Measurements from ENCODE around the gene INSL4. TPM values are rescaled to one million over a fixed set of nuclear protein-coding genes. Genes with fewer than 3 reads are reported as not detected.

The INSL4 gene
- total RNA-seq, 1 experiment from 2014 or later, result not detected

DNA sequence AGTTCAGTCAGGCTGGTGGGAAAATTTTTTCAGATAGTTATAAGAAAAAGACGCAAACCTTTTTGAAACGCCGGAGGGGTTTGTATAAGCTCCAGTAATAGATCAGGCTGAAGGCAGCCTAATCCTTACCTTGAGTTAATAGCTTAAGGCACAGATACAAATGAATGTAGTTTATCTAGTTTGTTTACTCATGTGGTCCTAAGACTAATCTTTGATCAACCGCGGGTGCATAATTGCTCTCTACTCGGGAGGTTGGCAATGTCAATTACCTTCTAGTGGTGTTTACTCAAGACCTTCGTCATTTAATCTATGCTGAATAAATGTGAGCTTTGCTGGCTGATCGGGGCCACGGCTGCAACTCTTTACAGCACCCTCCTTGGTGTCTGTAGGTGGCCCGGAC is 665 bp upstream of the INSL4 start:
- POLR2A ChIA-PET, result no interaction called here
- no peaks in the 10 kb centered on the region for H3K36me3 ChIP-seq (ENCODE audit: control insufficient read depth, insufficient read depth, low read length)
- no peak overlapping the region for H3K4me3 Mint-ChIP-seq (ENCODE audit: unreplicated experiment)
- no peak overlapping the region for H3K27ac Mint-ChIP-seq (ENCODE audit: unreplicated experiment)
- peaks cover 10% of the 10 kb centered on the region for H3K9me3 Mint-ChIP-seq (ENCODE audit: unreplicated experiment)
- H3K27me3 Mint-ChIP-seq (ENCODE audit: insufficient read depth, unreplicated experiment), result no peaks in the 10 kb centered on the region
- no peak for TF ChIP-seq CTCF (IDR thresholded peaks at IDR 0.05; ENCODE audit: insufficient read depth in 1 of 2, low read depth in 1 of 2, low read length in 1 of 2, severe bottlenecking in 1 of 2, unreplicated experiment in 1 of 2)
- no peak overlapping the region for H3K4me3 ChIP-seq (ENCODE audit: low read depth, low read length)
- H3K27me3 ChIP-seq (replicated peaks; ENCODE audit: control insufficient read depth, insufficient read depth, low read length), result no peaks in the 10 kb centered on the region
- no TSS peak for BruUV-seq (replicated peaks)
- H3K4me1 Mint-ChIP-seq (ENCODE audit: low read depth, unreplicated experiment), result no peaks in the 10 kb centered on the region
- no peaks in the 10 kb centered on the region for H3K4me1 ChIP-seq
- intact Hi-C loops (cut with micrococcal nuclease; ENCODE audit: unreplicated experiment), result no loop called here
- no peaks in the 10 kb centered on the region for H3K36me3 Mint-ChIP-seq (ENCODE audit: insufficient read depth, unreplicated experiment)
- CTCF ChIA-PET, result no interaction called here
- no peaks in the 10 kb centered on the region for H3K9me3 ChIP-seq
- no peak for DNase-seq

- H3K36me3 ChIP-seq (ENCODE audit: control insufficient read depth, insufficient read depth, low read length), result no peaks in the 10 kb centered on the region
- ChIA-PET CTCF (no interaction called here), POLR2A (no interaction called here)
- Mint-ChIP-seq H3K36me3 (ENCODE audit: insufficient read depth, unreplicated experiment) (no peaks in the 10 kb centered on the region), H3K4me1 (ENCODE audit: low read depth, unreplicated experiment) (no peaks in the 10 kb centered on the region), H3K27ac (ENCODE audit: unreplicated experiment) (no peak overlapping the region), H3K9me3 (ENCODE audit: unreplicated experiment) (no peaks in the 10 kb centered on the region), H3K4me3 (ENCODE audit: unreplicated experiment) (no peak overlapping the region), H3K27me3 (ENCODE audit: insufficient read depth, unreplicated experiment) (no peaks in the 10 kb centered on the region)
- H3K4me3 ChIP-seq (ENCODE audit: low read depth, low read length), result no peak overlapping the region
- H3K4me1 ChIP-seq, result peaks cover 5% of the 10 kb centered on the region; the same call in 1 of the 2 replicates
- BruUV-seq (replicated peaks), result no TSS peak
- H3K27me3 ChIP-seq (replicated peaks; ENCODE audit: control insufficient read depth, insufficient read depth, low read length), result no peaks in the 10 kb centered on the region
- DNase-seq, result peak in 1 of 2 experiments; percentile 11
- no peak for TF ChIP-seq CTCF (IDR thresholded peaks at IDR 0.05; ENCODE audit: insufficient read depth in 1 of 2, low read depth in 1 of 2, low read length in 1 of 2, severe bottlenecking in 1 of 2, unreplicated experiment in 1 of 2)
- intact Hi-C loops (cut with micrococcal nuclease; ENCODE audit: unreplicated experiment), result loop anchor here (1.0 to 10.0 kb wide), 2 partner anchors 77 to 181 kb away; no protein-coding TSS in a partner anchor
- no peaks in the 10 kb centered on the region for H3K9me3 ChIP-seq
These were observed 32.4 kb downstream of the INSL4 start for GRCh38 chr9:5263351-5264218.

DNA sequence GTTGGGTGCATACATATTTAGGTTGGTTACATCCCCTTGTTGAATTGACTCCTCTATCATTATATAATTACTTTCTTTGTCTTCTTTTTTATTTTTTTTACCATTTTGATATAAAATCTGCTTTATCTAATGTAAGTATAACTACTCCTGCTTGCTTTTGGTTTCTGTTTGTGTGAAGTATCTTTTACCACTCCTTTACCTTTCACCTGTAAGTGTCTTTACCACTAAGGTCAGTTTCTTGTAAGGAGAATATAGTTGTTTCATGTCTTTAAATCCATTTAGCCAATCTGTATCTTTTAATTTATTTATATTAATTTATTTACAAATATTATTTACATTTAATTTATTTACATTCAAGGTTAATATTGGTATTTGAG is 33.0 kb downstream of the INSL4 start:
- ChIA-PET POLR2A (no interaction called here), CTCF (no interaction called here)
- intact Hi-C loops (cut with micrococcal nuclease; ENCODE audit: unreplicated experiment), result loop anchor here (10.0 kb wide), 1 partner anchor 181 kb away; no protein-coding TSS in a partner anchor

More for the DNA sequence above, 33.0 kb downstream of the INSL4 start:
- Histone ChIP-seq H3K27me3 (replicated peaks; ENCODE audit: control insufficient read depth, insufficient read depth, low read length) (no peaks in the 10 kb centered on the region), H3K9me3 (no peaks in the 10 kb centered on the region), H3K36me3 (ENCODE audit: control insufficient read depth, insufficient read depth, low read length) (no peaks in the 10 kb centered on the region), H3K4me3 (ENCODE audit: low read depth, low read length) (no peak overlapping the region), H3K4me1 (peaks cover 8% of the 10 kb centered on the region; the same call in 1 of the 2 replicates)
- DNase-seq, result no peak
- no peak overlapping the region for H3K27ac Mint-ChIP-seq (ENCODE audit: unreplicated experiment)
- no TSS peak for BruUV-seq (replicated peaks)
- no peak overlapping the region for H3K4me3 Mint-ChIP-seq (ENCODE audit: unreplicated experiment)
- no peaks in the 10 kb centered on the region for H3K27me3 Mint-ChIP-seq (ENCODE audit: insufficient read depth, unreplicated experiment)
- no peaks in the 10 kb centered on the region for H3K36me3 Mint-ChIP-seq (ENCODE audit: insufficient read depth, unreplicated experiment)
- no peaks in the 10 kb centered on the region for H3K4me1 Mint-ChIP-seq (ENCODE audit: low read depth, unreplicated experiment)
- TF ChIP-seq CTCF (IDR thresholded peaks at IDR 0.05; ENCODE audit: insufficient read depth in 1 of 2, low read depth in 1 of 2, low read length in 1 of 2, severe bottlenecking in 1 of 2, unreplicated experiment in 1 of 2), result no peak
- no peaks in the 10 kb centered on the region for H3K9me3 Mint-ChIP-seq (ENCODE audit: unreplicated experiment)
